Common myeloid progenitor, CD34-positive (primary cell): ENCODE measurements around the gene SIGLEC1.

ENCODE experiments used
- CTCF ChIA-PET: fragments of 350-600 bp; sonication (Branson Sonifier 250); formaldehyde crosslinking; loops from one replicate; lab custom pipeline; 2021; ENCODE audit warnings: antibody characterized with exemption; lab: Charles Lee
- POLR2A ChIA-PET: fragments of 350-600 bp; sonication (Branson Sonifier 250); formaldehyde crosslinking; loops from one replicate; lab custom pipeline; 2021; ENCODE audit warnings: antibody characterized with exemption; lab: Charles Lee
- DNase-seq, 3 donors: peaks; one replicate each; pipeline versions ENCODE4 v3.0.0 to v3.0.0-alpha.2; 2013
- H3K27ac ChIP-seq, 2 experiments: 1 replicate in 1 of 2; 2 replicates in 1 of 2; pipeline ENCODE4 v1.7.0; 2013; ENCODE audit warnings: inconsistent platforms in 2 of 2, low read length in 2 of 2, mild to moderate bottlenecking in 2 of 2, low read depth in 1 of 2, moderate library complexity in 1 of 2; ENCODE audit not compliant: severe bottlenecking in 2 of 2, insufficient read depth in 1 of 2, poor library complexity in 1 of 2
- H3K27me3 ChIP-seq, 5 experiments: replicated peaks in 2 of 5; 1 replicate in 3 of 5; 2 replicates in 2 of 5; pipeline versions ENCODE4 v1.6.1 to v1.7.0; 2013; ENCODE audit warnings: low read length in 4 of 5, mild to moderate bottlenecking in 2 of 5, moderate library complexity in 2 of 5, inconsistent platforms in 1 of 5; ENCODE audit not compliant: insufficient read depth in 5 of 5, control insufficient read depth in 4 of 5
- H3K36me3 ChIP-seq, 4 experiments: 1 replicate in 2 of 4; 2 replicates in 2 of 4; pipeline versions ENCODE4 v1.6.1 to v1.7.0; 2013; ENCODE audit warnings: low read length in 3 of 4, control low read depth in 1 of 4, mild to moderate bottlenecking in 1 of 4; ENCODE audit not compliant: control insufficient read depth in 4 of 4, insufficient read depth in 4 of 4
- H3K4me1 ChIP-seq, 4 experiments: 1 replicate in 3 of 4; 2 replicates in 1 of 4; pipeline versions ENCODE4 v1.6.1 to v1.7.1; 2013; ENCODE audit warnings: low read length in 3 of 4, mild to moderate bottlenecking in 3 of 4, control low read depth in 1 of 4, inconsistent platforms in 1 of 4, moderate library complexity in 1 of 4; ENCODE audit not compliant: control insufficient read depth in 4 of 4, insufficient read depth in 4 of 4; ENCODE audit errors: control extremely low read depth in 1 of 4
- H3K4me3 ChIP-seq, 7 experiments: 1 replicate in 4 of 7; 2 replicates in 3 of 7; pipeline versions ENCODE4 v1.5.1 to v1.7.0; 2013; ENCODE audit warnings: mild to moderate bottlenecking in 7 of 7, low read length in 6 of 7, moderate library complexity in 6 of 7, inconsistent platforms in 2 of 7, low read depth in 2 of 7, control low read depth in 1 of 7; ENCODE audit not compliant: insufficient read depth in 4 of 7, control insufficient read depth in 1 of 7; ENCODE audit errors: extremely low read depth in 1 of 7
- H3K9me3 ChIP-seq, 5 experiments: 1 replicate in 4 of 5; 2 replicates in 1 of 5; pipeline versions ENCODE4 v1.6.1 to v1.7.1; 2013; ENCODE audit warnings: low read length in 4 of 5, mild to moderate bottlenecking in 2 of 5, inconsistent platforms in 1 of 5, low read depth in 1 of 5, moderate library complexity in 1 of 5; ENCODE audit not compliant: control insufficient read depth in 4 of 5, insufficient read depth in 2 of 5; ENCODE audit errors: control extremely low read depth in 1 of 5
- WGBS: methylation state at CpG from one replicate; pipeline ENCODE4 v1.1.5; 2013; ENCODE audit not compliant: insufficient coverage; 5-methylcytosine and 5-hydroxymethylcytosine counted together

SIGLEC1 gene

GRCh38 chr20:3702611-3703391 is 9.6 kb downstream of the SIGLEC1 start:
- Histone ChIP-seq H3K9me3 (no peaks in the 10 kb centered on the region), H3K4me3 (no peak overlapping the region), H3K27me3 (peaks cover 0 to 8% (median 0%) of the 10 kb centered on the region in 5 experiments), H3K36me3 (no peaks in the 10 kb centered on the region), H3K4me1 (no peaks in the 10 kb centered on the region), H3K27ac (no peak overlapping the region)
- CTCF ChIA-PET, result interaction anchor here (0.9 to 2.3 kb wide), 2 partner anchors 8 to 11 kb away, joined by 3 to 7 read pairs; no protein-coding TSS in a partner anchor
- DNase-seq, result no peak
- POLR2A ChIA-PET, result no interaction called here
- WGBS, result 99% methylated on average over 8 of the region's 11 CpGs

GRCh38 chr20:3701061-3701998 is 11.1 kb downstream of the SIGLEC1 start:
- H3K27ac ChIP-seq, result no peak overlapping the region

GRCh38 chr20:3699037-3699436 is 13.4 kb downstream of the SIGLEC1 start:
- CTCF ChIA-PET, result interaction anchor here (1.5 to 4.8 kb wide), 5 partner anchors 9 to 28 kb away, joined by 4 to 24 read pairs (median 6); no protein-coding TSS in a partner anchor
- WGBS, result 98% methylated on average over 15 of the region's 16 CpGs

More at GRCh38 chr20:3701061-3701998, 11.1 kb downstream of the SIGLEC1 start:
- H3K36me3 ChIP-seq, result no peaks in the 10 kb centered on the region
- POLR2A ChIA-PET, result no interaction called here
- 90% methylated on average over 10 of the region's 13 CpGs for WGBS
- H3K9me3 ChIP-seq, result peaks cover 0 to 1% (median 0%) of the 10 kb centered on the region in 5 experiments
- no peak for DNase-seq
- no peak overlapping the region for H3K4me3 ChIP-seq
- H3K27me3 ChIP-seq, result peaks cover 0 to 8% (median 0%) of the 10 kb centered on the region in 5 experiments
- CTCF ChIA-PET, result interaction anchor here (0.9 to 4.8 kb wide), 3 partner anchors 9 to 25 kb away, joined by 4 to 24 read pairs (median 17); no protein-coding TSS in a partner anchor
- H3K4me1 ChIP-seq, result no peaks in the 10 kb centered on the region

GRCh38 chr20:3698591-3699001 is 13.8 kb downstream of the SIGLEC1 start:
- ChIA-PET CTCF (interaction anchor here (1.5 to 4.8 kb wide), 5 partner anchors 9 to 28 kb away, joined by 4 to 24 read pairs (median 6); no protein-coding TSS in a partner anchor), POLR2A (no interaction called here)
- Histone ChIP-seq H3K27me3 (peaks cover 0 to 8% (median 0%) of the 10 kb centered on the region in 5 experiments), H3K4me1 (no peaks in the 10 kb centered on the region), H3K27ac (no peak overlapping the region), H3K4me3 (no peak overlapping the region), H3K9me3 (peaks cover 0 to 2% (median 0%) of the 10 kb centered on the region in 5 experiments), H3K36me3 (no peaks in the 10 kb centered on the region)
- WGBS, result 96% methylated on average over 3 of the region's 6 CpGs
- DNase-seq, result no peak

More at GRCh38 chr20:3699037-3699436, 13.4 kb downstream of the SIGLEC1 start:
- H3K9me3 ChIP-seq, result peaks cover 0 to 2% (median 0%) of the 10 kb centered on the region in 5 experiments
- H3K27me3 ChIP-seq, result peaks cover 0 to 8% (median 0%) of the 10 kb centered on the region in 5 experiments
- POLR2A ChIA-PET, result no interaction called here
- H3K27ac ChIP-seq, result no peak overlapping the region
- H3K4me3 ChIP-seq, result no peak overlapping the region
- no peaks in the 10 kb centered on the region for H3K4me1 ChIP-seq
- no peak for DNase-seq
- H3K36me3 ChIP-seq, result no peaks in the 10 kb centered on the region

- H3K4me1 ChIP-seq, result no peaks in the 10 kb centered on the region
- peaks cover 0 to 4% (median 0%) of the 10 kb centered on the region in 5 experiments for H3K27me3 ChIP-seq
- ChIA-PET CTCF (interaction anchor here (1.4 to 4.8 kb wide), 7 partner anchors 9 to 27 kb away, joined by 4 to 24 read pairs (median 5); partner anchors contain the start of gene ADAM33), POLR2A (no interaction called here)
- 91% methylated on average over 13 of the region's 18 CpGs for WGBS
- no peaks in the 10 kb centered on the region for H3K36me3 ChIP-seq
- no peak overlapping the region for H3K4me3 ChIP-seq
- H3K27ac ChIP-seq, result no peak overlapping the region
- no peak for DNase-seq
- H3K9me3 ChIP-seq, result peaks cover 0 to 2% (median 0%) of the 10 kb centered on the region in 5 experiments
Observed at GRCh38 chr20:3697588-3698305, 14.7 kb downstream of the SIGLEC1 start.
